Measurements from ENCODE around the gene CHSY3. TPM values are rescaled to one million over a fixed set of nuclear protein-coding genes. Genes with fewer than 3 reads are reported as not detected.

The CHSY3 gene
- total RNA-seq, 2 experiments from 2014 or later: not detected

GRCh38 chr5:130102375-130102774, 198.1 kb downstream of the CHSY3 start:
- Mint-ChIP-seq H3K27ac (no peak overlapping the region), H3K9me3 (no peaks in the 10 kb centered on the region), H3K36me3 (ENCODE audit: low read depth) (no peaks in the 10 kb centered on the region), H3K27me3 (no peaks in the 10 kb centered on the region), H3K4me3 (no peak overlapping the region), H3K4me1 (no peaks in the 10 kb centered on the region)
- no peak for DNase-seq
- CTCF ChIA-PET: no interaction called here
- POLR2A ChIA-PET: no interaction called here

GRCh38 chr5:130102960-130103359, 198.7 kb downstream of the CHSY3 start:
- Mint-ChIP-seq H3K4me3 (no peak overlapping the region), H3K36me3 (ENCODE audit: low read depth) (no peaks in the 10 kb centered on the region), H3K27me3 (no peaks in the 10 kb centered on the region), H3K9me3 (no peaks in the 10 kb centered on the region), H3K4me1 (no peaks in the 10 kb centered on the region), H3K27ac (no peak overlapping the region)
- CTCF ChIA-PET: no interaction called here
- no peak for DNase-seq
- POLR2A ChIA-PET: no interaction called here

DNA sequence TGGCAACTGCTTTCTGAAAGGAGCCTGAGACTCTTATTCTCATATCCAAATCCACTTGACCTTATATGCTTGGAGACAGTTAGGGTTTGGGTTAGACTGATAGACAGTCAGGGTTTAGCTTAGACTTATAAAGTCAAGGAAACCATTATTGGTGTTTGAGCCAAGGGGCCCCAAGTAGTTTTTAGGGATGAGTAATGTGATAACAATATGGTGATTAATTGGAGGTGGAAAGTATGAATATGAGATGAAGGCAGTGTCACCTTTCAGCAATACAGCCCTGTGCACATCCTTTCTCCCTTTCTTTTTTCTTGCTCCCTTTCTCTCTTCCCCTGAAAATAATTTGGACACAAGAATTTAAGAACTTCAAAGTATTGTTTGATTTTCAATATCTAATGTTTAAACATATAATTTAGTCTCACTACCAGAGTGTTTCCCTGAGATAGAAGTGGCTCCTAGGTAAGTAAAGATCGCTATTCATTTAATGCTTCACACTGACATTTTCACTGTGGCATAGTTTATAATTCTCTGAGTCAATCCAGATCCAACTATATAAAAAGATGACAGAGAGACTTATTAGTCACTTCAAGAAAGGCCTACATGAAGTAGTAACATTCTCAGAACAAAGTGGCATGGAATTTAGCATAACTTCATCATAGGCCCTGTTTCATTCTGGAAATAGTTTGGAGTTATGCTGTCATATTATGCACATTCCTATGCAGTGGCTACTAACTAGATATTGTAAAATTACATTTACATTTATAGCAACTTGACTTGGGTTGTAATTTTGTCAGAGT, 200.8 kb downstream of the CHSY3 start:
- H3K27ac Mint-ChIP-seq: no peak overlapping the region
- H3K4me1 Mint-ChIP-seq: no peaks in the 10 kb centered on the region
- CTCF ChIA-PET: no interaction called here
- H3K36me3 Mint-ChIP-seq (ENCODE audit: low read depth): no peaks in the 10 kb centered on the region
- H3K9me3 Mint-ChIP-seq: no peaks in the 10 kb centered on the region
- no peak for DNase-seq
- H3K4me3 Mint-ChIP-seq: no peak overlapping the region
- POLR2A ChIA-PET: no interaction called here
- peaks cover 2% of the 10 kb centered on the region for H3K27me3 Mint-ChIP-seq

DNA sequence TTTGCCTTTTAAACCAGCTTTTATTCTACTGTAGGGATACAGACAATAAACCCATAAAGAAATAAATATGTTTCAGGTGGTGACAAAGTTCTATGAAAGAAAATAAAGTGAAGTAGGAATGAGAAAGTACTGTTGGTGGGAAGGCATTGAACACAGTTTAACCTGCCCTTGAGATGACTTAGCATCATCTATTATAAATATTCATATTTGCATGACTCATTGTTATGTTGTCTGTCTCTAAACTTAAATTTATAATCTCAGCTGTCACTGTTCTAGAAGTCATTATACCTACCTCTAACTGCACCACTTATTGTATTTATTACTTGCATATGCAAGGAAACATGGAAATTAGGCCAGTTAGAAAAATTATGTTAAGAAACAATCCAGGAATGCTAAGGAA, 202.2 kb downstream of the CHSY3 start:
- H3K4me3 Mint-ChIP-seq: no peak overlapping the region
- no peak for DNase-seq
- H3K27me3 Mint-ChIP-seq: peaks cover 2% of the 10 kb centered on the region
- H3K27ac Mint-ChIP-seq: no peak overlapping the region
- CTCF ChIA-PET: no interaction called here
- H3K4me1 Mint-ChIP-seq: no peaks in the 10 kb centered on the region
- H3K9me3 Mint-ChIP-seq: no peaks in the 10 kb centered on the region
- POLR2A ChIA-PET: no interaction called here
- H3K36me3 Mint-ChIP-seq (ENCODE audit: low read depth): no peaks in the 10 kb centered on the region

DNA sequence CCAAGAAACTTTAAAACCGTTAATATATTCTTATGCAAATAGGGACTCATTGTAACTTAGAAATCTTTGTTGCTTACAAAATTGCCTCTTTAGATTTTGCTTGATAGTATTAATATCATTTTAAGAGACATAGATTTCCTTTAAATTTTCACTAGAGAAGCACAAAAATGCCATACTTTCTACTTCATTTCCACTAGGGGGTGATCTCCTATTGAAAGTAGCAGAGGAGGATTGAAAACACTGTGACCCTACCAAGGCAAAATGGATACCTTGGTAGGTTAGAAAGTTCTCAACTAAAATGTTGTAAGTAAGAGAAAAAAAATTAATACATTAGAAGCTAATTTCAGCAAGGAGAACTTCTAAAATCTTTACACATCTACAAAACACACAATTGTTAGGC, 204.9 kb downstream of the CHSY3 start:
- peaks cover 2% of the 10 kb centered on the region for H3K27me3 Mint-ChIP-seq
- no peak overlapping the region for H3K4me3 Mint-ChIP-seq
- no peaks in the 10 kb centered on the region for H3K36me3 Mint-ChIP-seq (ENCODE audit: low read depth)
- no peaks in the 10 kb centered on the region for H3K4me1 Mint-ChIP-seq
- no peak for DNase-seq
- POLR2A ChIA-PET: no interaction called here
- H3K27ac Mint-ChIP-seq: no peak overlapping the region
- no peaks in the 10 kb centered on the region for H3K9me3 Mint-ChIP-seq
- CTCF ChIA-PET: interaction anchor here (1.3 kb wide), 1 partner anchor 23 kb away, joined by 3 read pairs; no protein-coding TSS in a partner anchor

DNA sequence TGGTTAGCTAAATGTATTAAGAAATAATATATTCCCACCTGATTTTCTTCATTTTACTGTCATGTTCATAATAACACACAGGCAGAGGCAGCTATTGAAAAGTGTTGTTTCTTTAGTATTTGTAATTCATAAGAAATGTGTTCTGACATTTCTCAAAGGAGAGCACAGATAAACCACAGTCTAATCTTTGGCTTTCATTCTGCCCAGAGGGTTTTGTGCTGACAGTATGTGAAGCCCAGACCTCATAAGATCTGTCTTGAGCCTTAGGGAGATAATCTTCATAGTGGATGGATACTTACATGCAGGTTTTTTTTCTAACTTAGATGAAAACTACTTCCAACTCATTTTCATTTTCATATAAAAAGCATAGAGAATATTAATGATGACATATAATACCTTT, 206.1 kb downstream of the CHSY3 start:
- POLR2A ChIA-PET: no interaction called here
- peaks cover 2% of the 10 kb centered on the region for H3K27me3 Mint-ChIP-seq
- H3K4me3 Mint-ChIP-seq: no peak overlapping the region
- H3K27ac Mint-ChIP-seq: no peak overlapping the region
- no peaks in the 10 kb centered on the region for H3K36me3 Mint-ChIP-seq (ENCODE audit: low read depth)
- H3K4me1 Mint-ChIP-seq: no peaks in the 10 kb centered on the region
- H3K9me3 Mint-ChIP-seq: no peaks in the 10 kb centered on the region
- CTCF ChIA-PET: interaction anchor here (0.6 to 1.3 kb wide), 3 partner anchors 10 to 998 kb away, joined by 3 to 4 read pairs (median 4); no protein-coding TSS in a partner anchor
- DNase-seq: no peak

DNA sequence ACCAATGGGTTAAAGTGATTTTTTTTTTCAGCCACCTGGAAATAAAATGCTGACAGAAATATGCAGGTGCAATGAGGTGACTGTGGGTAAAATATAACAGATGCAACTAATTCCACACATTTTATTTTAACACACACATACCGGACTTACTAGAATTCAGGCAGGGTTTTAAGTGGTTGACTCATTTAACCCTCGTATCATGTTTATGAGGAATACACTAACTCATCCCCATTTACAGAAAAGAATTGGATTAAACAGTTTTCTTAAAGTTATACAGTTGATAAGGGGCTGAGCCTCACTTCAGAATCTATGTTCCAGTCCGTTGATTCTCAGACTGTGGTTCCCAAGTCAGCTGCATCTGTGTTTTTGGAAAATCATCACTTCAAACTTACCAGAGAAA, 207.5 kb downstream of the CHSY3 start:
- Mint-ChIP-seq H3K4me1 (no peaks in the 10 kb centered on the region), H3K27ac (no peak overlapping the region), H3K27me3 (peaks cover 2% of the 10 kb centered on the region), H3K4me3 (no peak overlapping the region), H3K36me3 (ENCODE audit: low read depth) (no peaks in the 10 kb centered on the region), H3K9me3 (no peaks in the 10 kb centered on the region)
- CTCF ChIA-PET: no interaction called here
- POLR2A ChIA-PET: no interaction called here
- no peak for DNase-seq

GRCh38 chr5:130112246-130112645, 208.0 kb downstream of the CHSY3 start:
- CTCF ChIA-PET: interaction anchor here (1.0 kb wide), 1 partner anchor 27 kb away, joined by 3 read pairs; no protein-coding TSS in a partner anchor
- H3K4me3 Mint-ChIP-seq: no peak overlapping the region
- DNase-seq: no peak
- H3K4me1 Mint-ChIP-seq: no peaks in the 10 kb centered on the region
- peaks cover 2% of the 10 kb centered on the region for H3K27me3 Mint-ChIP-seq
- H3K36me3 Mint-ChIP-seq (ENCODE audit: low read depth): no peaks in the 10 kb centered on the region
- no peak overlapping the region for H3K27ac Mint-ChIP-seq
- H3K9me3 Mint-ChIP-seq: no peaks in the 10 kb centered on the region
- POLR2A ChIA-PET: no interaction called here

DNA sequence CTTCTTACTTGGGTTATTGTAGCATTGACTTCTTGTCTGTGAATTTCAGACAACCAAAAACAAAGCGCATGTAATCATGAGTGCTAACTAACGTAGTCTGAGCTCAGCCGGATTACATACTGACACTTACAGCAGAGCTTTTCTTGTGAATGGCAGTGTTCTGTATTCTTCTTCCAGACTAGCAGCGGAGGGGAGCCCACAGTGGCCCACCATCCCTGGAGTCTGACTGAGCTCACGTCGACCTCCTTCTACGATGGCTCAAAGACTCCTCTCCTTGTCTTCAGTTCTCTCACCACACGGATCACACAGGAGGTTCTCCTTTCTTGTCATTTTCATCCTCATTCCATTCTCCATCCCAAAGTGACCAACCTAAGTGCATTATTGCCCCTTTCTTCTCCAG, 211.4 kb downstream of the CHSY3 start:
- no peaks in the 10 kb centered on the region for H3K9me3 Mint-ChIP-seq
- no peaks in the 10 kb centered on the region for H3K27me3 Mint-ChIP-seq
- H3K36me3 Mint-ChIP-seq (ENCODE audit: low read depth): no peaks in the 10 kb centered on the region
- no peaks in the 10 kb centered on the region for H3K4me1 Mint-ChIP-seq
- H3K27ac Mint-ChIP-seq: no peak overlapping the region
- no peak for DNase-seq
- ChIA-PET CTCF (no interaction called here), POLR2A (no interaction called here)
- H3K4me3 Mint-ChIP-seq: no peak overlapping the region

GRCh38 chr5:130116462-130116861, 212.2 kb downstream of the CHSY3 start:
- Mint-ChIP-seq H3K27me3 (no peaks in the 10 kb centered on the region), H3K9me3 (no peaks in the 10 kb centered on the region), H3K4me1 (no peaks in the 10 kb centered on the region), H3K4me3 (no peak overlapping the region), H3K36me3 (ENCODE audit: low read depth) (no peaks in the 10 kb centered on the region), H3K27ac (no peak overlapping the region)
- ChIA-PET POLR2A (no interaction called here), CTCF (no interaction called here)
- DNase-seq: no peak

- Mint-ChIP-seq H3K4me3 (no peak overlapping the region), H3K27me3 (no peaks in the 10 kb centered on the region), H3K9me3 (no peaks in the 10 kb centered on the region), H3K27ac (no peak overlapping the region), H3K36me3 (ENCODE audit: low read depth) (no peaks in the 10 kb centered on the region), H3K4me1 (no peaks in the 10 kb centered on the region)
- ChIA-PET CTCF (no interaction called here), POLR2A (no interaction called here)
- no peak for DNase-seq
Observed at GRCh38 chr5:130116972-130117371, 212.7 kb downstream of the CHSY3 start.

- H3K27ac Mint-ChIP-seq: no peak overlapping the region
- H3K4me3 Mint-ChIP-seq: no peak overlapping the region
- H3K9me3 Mint-ChIP-seq: no peaks in the 10 kb centered on the region
- no peaks in the 10 kb centered on the region for H3K27me3 Mint-ChIP-seq
- H3K36me3 Mint-ChIP-seq (ENCODE audit: low read depth): no peaks in the 10 kb centered on the region
- H3K4me1 Mint-ChIP-seq: no peaks in the 10 kb centered on the region
- POLR2A ChIA-PET: no interaction called here
- no peak for DNase-seq
- CTCF ChIA-PET: no interaction called here
Observed at GRCh38 chr5:130126746-130127145, 222.5 kb downstream of the CHSY3 start.

- no peaks in the 10 kb centered on the region for H3K9me3 Mint-ChIP-seq
- no peak overlapping the region for H3K27ac Mint-ChIP-seq
- H3K4me3 Mint-ChIP-seq: no peak overlapping the region
- ChIA-PET CTCF (no interaction called here), POLR2A (no interaction called here)
- no peaks in the 10 kb centered on the region for H3K27me3 Mint-ChIP-seq
- H3K4me1 Mint-ChIP-seq: no peaks in the 10 kb centered on the region
- no peak for DNase-seq
- no peaks in the 10 kb centered on the region for H3K36me3 Mint-ChIP-seq (ENCODE audit: low read depth)
Observed at GRCh38 chr5:130135506-130135905, 231.2 kb downstream of the CHSY3 start.

DNA sequence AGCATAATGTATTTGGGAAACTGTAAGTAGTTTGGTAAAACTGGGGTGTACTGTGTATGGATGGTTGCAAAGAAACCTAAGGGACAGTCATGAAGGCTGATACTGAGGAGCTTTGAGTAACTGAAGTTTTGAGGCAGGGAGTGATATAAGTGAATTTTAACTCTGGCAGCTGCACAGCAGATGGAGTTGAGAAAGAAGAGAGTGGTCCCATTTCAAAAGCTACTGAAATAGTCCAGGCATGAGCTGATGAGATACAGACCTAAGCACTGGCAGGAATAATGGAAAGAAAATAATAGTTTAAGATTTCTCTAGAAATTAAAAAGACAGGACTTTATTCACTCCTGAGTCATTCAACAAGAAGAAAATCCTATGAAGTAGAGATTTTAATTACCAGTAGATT, 232.0 kb downstream of the CHSY3 start:
- H3K27ac Mint-ChIP-seq: no peak overlapping the region
- H3K4me1 Mint-ChIP-seq: no peaks in the 10 kb centered on the region
- H3K9me3 Mint-ChIP-seq: no peaks in the 10 kb centered on the region
- ChIA-PET POLR2A (no interaction called here), CTCF (no interaction called here)
- no peaks in the 10 kb centered on the region for H3K27me3 Mint-ChIP-seq
- H3K36me3 Mint-ChIP-seq (ENCODE audit: low read depth): no peaks in the 10 kb centered on the region
- H3K4me3 Mint-ChIP-seq: no peak overlapping the region
- no peak for DNase-seq

Data from activated CD4-positive, alpha-beta memory T cell treated with anti-CD3 and anti-CD28 coated beads, Interleukin-2, amount 10 ng/mL, durations not matched to agents 7 days and 5 days (primary cell).